Stomach (tissue), 4 donors: Measurements from ENCODE around the gene STAC2.

Source experiments
- CTCF ChIP-seq, 7 experiments: fragments of 450-650 bp in 4 of 7; fragments of 200-600 bp in 3 of 7; sonication (generic) in 3 of 7; IDR thresholded peaks; one replicate each; pipeline ENCODE4 v1.5.1; 2016 to 2019; ENCODE audit warnings: antibody characterized with exemption in 7 of 7, control low read depth in 2 of 7, mild to moderate bottlenecking in 1 of 7
- POLR2A ChIP-seq, 4 donors: fragments of 450-650 bp; IDR thresholded peaks; one replicate each; pipeline ENCODE4 v1.6.1; 2016; ENCODE audit warnings: antibody characterized with exemption in 4 of 4, control low read depth in 2 of 4, mild to moderate bottlenecking in 1 of 4, moderate library complexity in 1 of 4
- POLR2AphosphoS5 ChIP-seq, 3 donors: sonication (generic); formaldehyde crosslinking; IDR thresholded peaks; one replicate each; pipeline ENCODE4 v1.6.1; 2016; ENCODE audit warnings: antibody characterized with exemption in 3 of 3

- TF ChIP-seq CTCF (IDR thresholded peaks at IDR 0.05) (no peak), POLR2AphosphoS5 (IDR thresholded peaks at IDR 0.05) (peak in 1 of 3 donors; percentile 28), POLR2A (IDR thresholded peaks at IDR 0.05) (no peak)
Observed at GRCh38 chr17:39209317-39210092, 16.2 kb downstream of the STAC2 start.
